Effector memory CD8-positive, alpha-beta T cell (primary cell): ENCODE measurements around the gene CDH4.

Experiments used
- ATAC-seq: fragments of 150-1000 bp; cut with Tn5 transposase; replicated peaks from 2 replicates; pipeline ENCODE4 v1.10.0; 2021; ENCODE audit warnings: mild to moderate bottlenecking, moderate library complexity
- DNase-seq, 3 experiments: peaks; one replicate each; pipeline ENCODE4 v3.0.0; 2021
- H3K27ac Mint-ChIP-seq, 2 donors: one replicate each; pipeline ENCODE4 v1.8.0; 2022; ENCODE audit warnings: mild to moderate bottlenecking in 2 of 2, mixed read lengths in 2 of 2, moderate library complexity in 2 of 2
- H3K27me3 Mint-ChIP-seq, 2 donors: one replicate each; pipeline ENCODE4 v1.8.0; 2022; ENCODE audit warnings: mixed read lengths in 2 of 2
- H3K36me3 Mint-ChIP-seq: one replicate; pipeline ENCODE4 v1.8.0; 2022; ENCODE audit warnings: mild to moderate bottlenecking, moderate library complexity, mixed read lengths; ENCODE audit not compliant: insufficient read depth
- H3K4me1 Mint-ChIP-seq, 2 donors: one replicate each; pipeline ENCODE4 v1.8.0; 2022; ENCODE audit warnings: low read depth in 2 of 2, mixed read lengths in 2 of 2
- H3K4me3 Mint-ChIP-seq, 2 donors: one replicate each; pipeline ENCODE4 v1.8.0; 2022; ENCODE audit warnings: mild to moderate bottlenecking in 2 of 2, mixed read lengths in 2 of 2, moderate library complexity in 2 of 2
- H3K9me3 Mint-ChIP-seq, 2 donors: one replicate each; pipeline ENCODE4 v1.8.0; 2022; ENCODE audit warnings: mixed read lengths in 2 of 2

Gene CDH4

GRCh38 chr20:61904456-61904855, 652.4 kb downstream of the CDH4 start:
- Mint-ChIP-seq H3K9me3 (no peaks in the 10 kb centered on the region), H3K36me3 (no peaks in the 10 kb centered on the region), H3K27ac (no peak overlapping the region), H3K4me3 (no peak overlapping the region), H3K27me3 (peaks cover 0 to 53% of the 10 kb centered on the region in 2 donors), H3K4me1 (peaks cover 5% of the 10 kb centered on the region in 2 donors)
- no peak for DNase-seq
- ATAC-seq: no peak

- ATAC-seq (no peak), DNase-seq (no peak)
- no peak overlapping the region for H3K27ac Mint-ChIP-seq
- peaks cover 0 to 58% of the 10 kb centered on the region in 2 donors for H3K27me3 Mint-ChIP-seq
- no peaks in the 10 kb centered on the region for H3K36me3 Mint-ChIP-seq
- no peaks in the 10 kb centered on the region for H3K9me3 Mint-ChIP-seq
- no peak overlapping the region for H3K4me3 Mint-ChIP-seq
- H3K4me1 Mint-ChIP-seq: peaks cover 5% of the 10 kb centered on the region in 2 donors
Measured at GRCh38 chr20:61905781-61906523, 653.9 kb downstream of the CDH4 start.

- H3K27ac Mint-ChIP-seq: no peak overlapping the region
- no peak overlapping the region for H3K4me3 Mint-ChIP-seq
- ATAC-seq (no peak), DNase-seq (no peak)
- H3K9me3 Mint-ChIP-seq: no peaks in the 10 kb centered on the region
- no peaks in the 10 kb centered on the region for H3K4me1 Mint-ChIP-seq
- no peaks in the 10 kb centered on the region for H3K36me3 Mint-ChIP-seq
- peaks cover 0 to 48% of the 10 kb centered on the region in 2 donors for H3K27me3 Mint-ChIP-seq
Measured at GRCh38 chr20:61907081-61907891, 655.2 kb downstream of the CDH4 start.

- ATAC-seq (no peak), DNase-seq (no peak)
- no peak overlapping the region for H3K4me3 Mint-ChIP-seq
- H3K27me3 Mint-ChIP-seq: peaks cover 0 to 48% of the 10 kb centered on the region in 2 donors
- no peaks in the 10 kb centered on the region for H3K9me3 Mint-ChIP-seq
- H3K4me1 Mint-ChIP-seq: peaks cover 0 to 3% of the 10 kb centered on the region in 2 donors
- no peak overlapping the region for H3K27ac Mint-ChIP-seq
- no peaks in the 10 kb centered on the region for H3K36me3 Mint-ChIP-seq
Measured at GRCh38 chr20:61908057-61909026, 656.3 kb downstream of the CDH4 start.

GRCh38 chr20:61909028-61909427, 657.0 kb downstream of the CDH4 start:
- H3K4me1 Mint-ChIP-seq: peaks cover 0 to 3% of the 10 kb centered on the region in 2 donors
- ATAC-seq: no peak
- peaks cover 0 to 44% of the 10 kb centered on the region in 2 donors for H3K27me3 Mint-ChIP-seq
- no peak overlapping the region for H3K27ac Mint-ChIP-seq
- H3K4me3 Mint-ChIP-seq: no peak overlapping the region
- H3K9me3 Mint-ChIP-seq: no peaks in the 10 kb centered on the region
- DNase-seq: no peak
- no peaks in the 10 kb centered on the region for H3K36me3 Mint-ChIP-seq

- no peak overlapping the region for H3K27ac Mint-ChIP-seq
- H3K36me3 Mint-ChIP-seq: no peaks in the 10 kb centered on the region
- no peak overlapping the region for H3K4me3 Mint-ChIP-seq
- no peaks in the 10 kb centered on the region for H3K9me3 Mint-ChIP-seq
- peaks cover 7 to 46% of the 10 kb centered on the region in 2 donors for H3K27me3 Mint-ChIP-seq
- H3K4me1 Mint-ChIP-seq: peaks cover 3% of the 10 kb centered on the region in 2 donors
- ATAC-seq: no peak
- DNase-seq: no peak
Measured at GRCh38 chr20:61909821-61910220, 657.8 kb downstream of the CDH4 start.

- no peak for DNase-seq
- H3K27ac Mint-ChIP-seq: no peak overlapping the region
- H3K4me1 Mint-ChIP-seq: peaks cover 3 to 5% of the 10 kb centered on the region in 2 donors
- no peaks in the 10 kb centered on the region for H3K9me3 Mint-ChIP-seq
- peaks cover 11 to 53% of the 10 kb centered on the region in 2 donors for H3K27me3 Mint-ChIP-seq
- ATAC-seq: no peak
- no peaks in the 10 kb centered on the region for H3K36me3 Mint-ChIP-seq
- no peak overlapping the region for H3K4me3 Mint-ChIP-seq
Measured at GRCh38 chr20:61911824-61912223, 659.8 kb downstream of the CDH4 start.

- Mint-ChIP-seq H3K9me3 (no peaks in the 10 kb centered on the region), H3K27ac (no peak overlapping the region), H3K27me3 (peaks cover 11 to 50% of the 10 kb centered on the region in 2 donors), H3K4me3 (no peak overlapping the region), H3K4me1 (peaks cover 3 to 5% of the 10 kb centered on the region in 2 donors), H3K36me3 (no peaks in the 10 kb centered on the region)
- ATAC-seq (no peak), DNase-seq (no peak)
Measured at GRCh38 chr20:61912665-61913422, 660.8 kb downstream of the CDH4 start.

GRCh38 chr20:61913423-61914225, 661.6 kb downstream of the CDH4 start:
- ATAC-seq (no peak), DNase-seq (no peak)
- peaks cover 3 to 5% of the 10 kb centered on the region in 2 donors for H3K4me1 Mint-ChIP-seq
- H3K36me3 Mint-ChIP-seq: no peaks in the 10 kb centered on the region
- H3K27me3 Mint-ChIP-seq: peaks cover 11 to 46% of the 10 kb centered on the region in 2 donors
- H3K4me3 Mint-ChIP-seq: no peak overlapping the region
- H3K27ac Mint-ChIP-seq: no peak overlapping the region
- H3K9me3 Mint-ChIP-seq: no peaks in the 10 kb centered on the region

- ATAC-seq: no peak
- Mint-ChIP-seq H3K9me3 (no peaks in the 10 kb centered on the region), H3K4me1 (peaks cover 3 to 5% of the 10 kb centered on the region in 2 donors), H3K4me3 (no peak overlapping the region), H3K27ac (no peak overlapping the region), H3K27me3 (peaks cover 11 to 33% of the 10 kb centered on the region in 2 donors), H3K36me3 (no peaks in the 10 kb centered on the region)
- no peak for DNase-seq
Measured at GRCh38 chr20:61915101-61915500, 663.0 kb downstream of the CDH4 start.

GRCh38 chr20:61916318-61916891, 664.3 kb downstream of the CDH4 start:
- Mint-ChIP-seq H3K36me3 (no peaks in the 10 kb centered on the region), H3K9me3 (no peaks in the 10 kb centered on the region), H3K27ac (no peak overlapping the region), H3K27me3 (peaks cover 11 to 33% of the 10 kb centered on the region in 2 donors), H3K4me1 (peaks cover 3 to 5% of the 10 kb centered on the region in 2 donors), H3K4me3 (no peak overlapping the region)
- ATAC-seq (no peak), DNase-seq (no peak)
